Effector memory CD8-positive, alpha-beta T cell (primary cell): Measurements from ENCODE around the gene ZDHHC13.

Experiments
- ATAC-seq: fragments of 150-1000 bp; cut with Tn5 transposase; replicated peaks from 2 replicates; pipeline ENCODE4 v1.10.0; 2021; ENCODE audit warnings: mild to moderate bottlenecking, moderate library complexity
- DNase-seq, 3 experiments: peaks; one replicate each; pipeline ENCODE4 v3.0.0; 2021
- H3K27ac Mint-ChIP-seq, 2 donors: one replicate each; pipeline ENCODE4 v1.8.0; 2022; ENCODE audit warnings: mild to moderate bottlenecking in 2 of 2, mixed read lengths in 2 of 2, moderate library complexity in 2 of 2
- H3K27me3 Mint-ChIP-seq, 2 donors: one replicate each; pipeline ENCODE4 v1.8.0; 2022; ENCODE audit warnings: mixed read lengths in 2 of 2
- H3K36me3 Mint-ChIP-seq: one replicate; pipeline ENCODE4 v1.8.0; 2022; ENCODE audit warnings: mild to moderate bottlenecking, moderate library complexity, mixed read lengths; ENCODE audit not compliant: insufficient read depth
- H3K4me1 Mint-ChIP-seq, 2 donors: one replicate each; pipeline ENCODE4 v1.8.0; 2022; ENCODE audit warnings: low read depth in 2 of 2, mixed read lengths in 2 of 2
- H3K4me3 Mint-ChIP-seq, 2 donors: one replicate each; pipeline ENCODE4 v1.8.0; 2022; ENCODE audit warnings: mild to moderate bottlenecking in 2 of 2, mixed read lengths in 2 of 2, moderate library complexity in 2 of 2
- H3K9me3 Mint-ChIP-seq, 2 donors: one replicate each; pipeline ENCODE4 v1.8.0; 2022; ENCODE audit warnings: mixed read lengths in 2 of 2
- total RNA-seq, 9 experiments: gene quantifications; one replicate each; lab custom pipeline; 2026; lab: John Stamatoyannopoulos, UW

ZDHHC13 gene
- total RNA-seq = 17.5 to 45.4 (median 32.0) reads per million in 9 experiments

- no peaks in the 10 kb centered on the region for H3K9me3 Mint-ChIP-seq
- ATAC-seq = peak; percentile 98
- H3K36me3 Mint-ChIP-seq = peaks cover 9% of the 10 kb centered on the region
- peak; percentile 90 to 92 (median 90) for DNase-seq
- peaks cover 38 to 51% of the 10 kb centered on the region in 2 donors for H3K4me1 Mint-ChIP-seq
- H3K27me3 Mint-ChIP-seq = no peaks in the 10 kb centered on the region
- H3K4me3 Mint-ChIP-seq = peak within 1 kb of the TSS; percentile 91 to 96
- peak within 1 kb of the TSS; percentile 94 to 97 for H3K27ac Mint-ChIP-seq
Observed at GRCh38 chr11:19116971-19117759, at the start of gene ZDHHC13. Gene ZDHHC13, plus strand, starts transcription at chr11:19117168. Its CDS starts 82 bp downstream, at chr11:19117250.

- H3K27ac Mint-ChIP-seq = peak overlapping the region in 1 of 2 donors; percentile 27
- H3K27me3 Mint-ChIP-seq = peaks cover 6 to 17% of the 10 kb centered on the region in 2 donors
- peak; percentile 98 for ATAC-seq
- peaks cover 0 to 2% of the 10 kb centered on the region in 2 donors for H3K9me3 Mint-ChIP-seq
- peak; percentile 23 to 34 (median 29) for DNase-seq
- no peaks in the 10 kb centered on the region for H3K36me3 Mint-ChIP-seq
- H3K4me3 Mint-ChIP-seq = peak overlapping the region; percentile 21 to 49
- H3K4me1 Mint-ChIP-seq = peaks cover 5 to 7% of the 10 kb centered on the region in 2 donors
Observed at GRCh38 chr11:19071255-19071654, 45.7 kb upstream of the ZDHHC13 start.

- no peak overlapping the region for H3K27ac Mint-ChIP-seq
- no peak overlapping the region for H3K4me3 Mint-ChIP-seq
- DNase-seq (no peak), ATAC-seq (no peak)
- peaks cover 6 to 17% of the 10 kb centered on the region in 2 donors for H3K27me3 Mint-ChIP-seq
- peaks cover 0 to 2% of the 10 kb centered on the region in 2 donors for H3K9me3 Mint-ChIP-seq
- H3K4me1 Mint-ChIP-seq = peaks cover 5 to 11% of the 10 kb centered on the region in 2 donors
- no peaks in the 10 kb centered on the region for H3K36me3 Mint-ChIP-seq
Observed at GRCh38 chr11:19072464-19072863, 44.5 kb upstream of the ZDHHC13 start.

- no peak overlapping the region for H3K27ac Mint-ChIP-seq
- H3K4me1 Mint-ChIP-seq = peaks cover 5 to 11% of the 10 kb centered on the region in 2 donors
- H3K36me3 Mint-ChIP-seq = no peaks in the 10 kb centered on the region
- DNase-seq (no peak), ATAC-seq (no peak)
- peaks cover 7 to 17% of the 10 kb centered on the region in 2 donors for H3K27me3 Mint-ChIP-seq
- peaks cover 0 to 2% of the 10 kb centered on the region in 2 donors for H3K9me3 Mint-ChIP-seq
- no peak overlapping the region for H3K4me3 Mint-ChIP-seq
Observed at GRCh38 chr11:19073454-19074415, 43.2 kb upstream of the ZDHHC13 start.

GRCh38 chr11:19075636-19076035 lies 41.3 kb upstream of the ZDHHC13 start:
- ATAC-seq = no peak
- H3K27me3 Mint-ChIP-seq = peaks cover 7 to 16% of the 10 kb centered on the region in 2 donors
- H3K9me3 Mint-ChIP-seq = no peaks in the 10 kb centered on the region
- no peak overlapping the region for H3K4me3 Mint-ChIP-seq
- no peak overlapping the region for H3K27ac Mint-ChIP-seq
- H3K36me3 Mint-ChIP-seq = no peaks in the 10 kb centered on the region
- peaks cover 5 to 11% of the 10 kb centered on the region in 2 donors for H3K4me1 Mint-ChIP-seq
- no peak for DNase-seq

- Mint-ChIP-seq H3K36me3 (peaks cover under 1% of the 10 kb centered on the region), H3K4me1 (peaks cover 0 to 5% of the 10 kb centered on the region in 2 donors), H3K9me3 (no peaks in the 10 kb centered on the region), H3K4me3 (no peak overlapping the region), H3K27ac (no peak overlapping the region), H3K27me3 (peaks cover 7 to 16% of the 10 kb centered on the region in 2 donors)
- DNase-seq (peak; percentile 58 to 71 (median 66)), ATAC-seq (peak; percentile 77)
Observed at GRCh38 chr11:19076744-19077589, 40.0 kb upstream of the ZDHHC13 start.

- H3K9me3 Mint-ChIP-seq = no peaks in the 10 kb centered on the region
- peaks cover 0 to 3% of the 10 kb centered on the region in 2 donors for H3K4me1 Mint-ChIP-seq
- ATAC-seq = no peak
- no peak overlapping the region for H3K4me3 Mint-ChIP-seq
- no peak overlapping the region for H3K27ac Mint-ChIP-seq
- peaks cover 2% of the 10 kb centered on the region for H3K36me3 Mint-ChIP-seq
- H3K27me3 Mint-ChIP-seq = peaks cover 7 to 16% of the 10 kb centered on the region in 2 donors
- no peak for DNase-seq
Observed at GRCh38 chr11:19077965-19078364, 39.0 kb upstream of the ZDHHC13 start.

GRCh38 chr11:19079643-19080440 lies 37.1 kb upstream of the ZDHHC13 start:
- peaks cover 2% of the 10 kb centered on the region for H3K36me3 Mint-ChIP-seq
- DNase-seq (no peak), ATAC-seq (no peak)
- H3K27ac Mint-ChIP-seq = no peak overlapping the region
- H3K4me3 Mint-ChIP-seq = no peak overlapping the region
- peaks cover 7 to 9% of the 10 kb centered on the region in 2 donors for H3K27me3 Mint-ChIP-seq
- H3K9me3 Mint-ChIP-seq = no peaks in the 10 kb centered on the region
- H3K4me1 Mint-ChIP-seq = peaks cover 0 to 3% of the 10 kb centered on the region in 2 donors

GRCh38 chr11:19080579-19080993 lies 36.4 kb upstream of the ZDHHC13 start:
- H3K27ac Mint-ChIP-seq = no peak overlapping the region
- H3K4me3 Mint-ChIP-seq = no peak overlapping the region
- DNase-seq = no peak
- peaks cover 7 to 9% of the 10 kb centered on the region in 2 donors for H3K27me3 Mint-ChIP-seq
- peaks cover 2% of the 10 kb centered on the region for H3K36me3 Mint-ChIP-seq
- peaks cover 0 to 3% of the 10 kb centered on the region in 2 donors for H3K4me1 Mint-ChIP-seq
- no peaks in the 10 kb centered on the region for H3K9me3 Mint-ChIP-seq
- no peak for ATAC-seq

GRCh38 chr11:19083166-19083565 lies 33.8 kb upstream of the ZDHHC13 start:
- ATAC-seq = no peak
- no peak overlapping the region for H3K4me3 Mint-ChIP-seq
- no peak for DNase-seq
- H3K9me3 Mint-ChIP-seq = no peaks in the 10 kb centered on the region
- no peak overlapping the region for H3K27ac Mint-ChIP-seq
- peaks cover 18 to 21% of the 10 kb centered on the region in 2 donors for H3K27me3 Mint-ChIP-seq
- no peaks in the 10 kb centered on the region for H3K4me1 Mint-ChIP-seq
- peaks cover 2% of the 10 kb centered on the region for H3K36me3 Mint-ChIP-seq

GRCh38 chr11:19084661-19085315 lies 32.2 kb upstream of the ZDHHC13 start:
- DNase-seq = no peak
- no peak overlapping the region for H3K4me3 Mint-ChIP-seq
- no peak for ATAC-seq
- H3K27me3 Mint-ChIP-seq = peaks cover 18 to 23% of the 10 kb centered on the region in 2 donors
- H3K4me1 Mint-ChIP-seq = no peaks in the 10 kb centered on the region
- H3K9me3 Mint-ChIP-seq = no peaks in the 10 kb centered on the region
- peaks cover 2% of the 10 kb centered on the region for H3K36me3 Mint-ChIP-seq
- H3K27ac Mint-ChIP-seq = no peak overlapping the region
